Inflammatory macrophage (primary cell): ENCODE measurements around the gene SEMA6A.

Source experiments
- DNase-seq, 2 donors: peaks; one replicate each; pipeline ENCODE4 v3.0.0-alpha.2; 2020 to 2022

SEMA6A gene

DNA sequence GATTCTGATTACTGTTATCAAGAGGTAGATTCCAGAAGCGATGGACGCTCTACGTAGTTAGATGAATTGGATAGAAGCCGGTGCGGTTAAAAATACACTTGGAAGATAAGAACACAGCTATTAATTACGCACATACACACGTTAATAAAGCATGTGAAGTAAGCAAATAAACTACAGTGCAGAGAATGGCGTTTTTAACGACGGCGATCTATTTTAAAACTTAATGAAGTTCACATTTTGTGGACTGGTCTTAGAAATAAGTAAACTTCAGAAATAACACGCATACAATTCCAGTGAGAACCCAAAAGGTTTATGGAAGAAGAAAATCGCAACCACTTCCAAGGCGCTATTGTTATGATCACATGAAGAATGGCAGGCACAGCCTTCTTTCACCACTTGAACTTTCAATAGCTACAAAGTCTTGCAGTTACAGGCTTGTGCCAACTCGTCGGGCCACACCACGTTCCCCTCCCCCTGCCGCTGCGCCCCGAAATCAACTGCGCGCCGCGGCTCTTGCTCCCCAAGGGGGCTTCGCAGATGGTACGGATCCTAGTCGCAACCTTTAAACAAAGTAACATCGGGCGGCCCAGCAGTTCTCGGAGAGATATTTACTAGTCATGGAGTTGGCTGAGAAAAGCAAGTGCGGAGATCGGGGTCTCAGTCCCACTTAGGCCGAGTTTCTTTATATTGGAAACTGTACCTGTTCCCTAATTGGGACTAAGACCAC lies 866 bp upstream of the SEMA6A start:
- no peak for DNase-seq

DNA sequence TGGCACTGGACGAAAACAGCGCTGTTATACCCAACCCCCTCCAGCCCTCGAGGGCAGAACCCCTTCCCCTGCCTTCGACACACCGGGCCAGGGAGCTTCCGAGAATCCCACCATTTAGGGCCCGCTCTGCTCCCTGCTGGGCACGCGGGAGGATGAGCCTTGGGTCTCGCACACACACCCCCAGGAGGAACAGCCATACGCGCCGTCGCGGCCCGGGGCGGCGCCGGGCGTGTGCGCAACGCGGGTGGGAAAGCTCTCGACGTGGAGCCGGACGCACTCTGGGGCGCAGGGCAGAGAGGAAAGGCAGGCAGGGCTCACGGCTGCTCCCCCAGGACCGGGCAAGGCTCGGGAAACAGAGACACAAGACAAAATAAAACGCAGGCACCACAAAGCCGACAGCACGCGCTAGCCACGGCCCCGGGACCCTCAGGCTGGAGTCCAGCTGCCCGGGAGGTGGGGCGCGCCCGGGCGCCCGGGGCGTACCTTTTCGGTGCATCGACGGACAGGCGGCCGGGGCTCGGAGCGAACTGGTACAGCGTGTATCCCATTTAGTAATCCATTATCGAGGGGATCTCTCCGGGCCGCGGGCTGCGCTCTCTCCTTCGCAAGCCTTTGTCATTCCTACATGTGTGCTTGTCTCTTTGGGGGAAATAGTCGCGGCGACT lies 789 bp downstream of the SEMA6A start:
- DNase-seq: no peak

DNA sequence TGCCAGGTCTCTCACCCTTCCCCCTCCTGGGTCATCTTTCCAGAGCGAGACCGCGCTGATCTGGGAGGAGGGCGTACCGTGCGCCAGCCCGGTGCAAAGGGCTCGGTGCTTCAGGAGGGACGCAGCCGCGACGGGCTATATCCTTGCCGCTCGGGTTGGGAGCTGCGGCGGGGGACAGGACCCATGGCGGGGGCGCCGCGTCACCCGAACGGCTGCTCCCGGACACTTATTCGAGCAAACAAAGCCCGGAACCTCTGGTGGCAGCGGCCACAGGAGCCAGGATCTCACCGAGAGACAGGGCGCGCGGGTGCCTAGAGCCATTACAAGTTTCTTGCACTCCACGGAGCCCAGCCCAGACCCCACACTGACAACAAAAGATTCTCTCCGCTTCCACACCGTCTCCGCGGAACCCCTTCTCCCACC lies 1.3 kb downstream of the SEMA6A start:
- no peak for DNase-seq

DNA sequence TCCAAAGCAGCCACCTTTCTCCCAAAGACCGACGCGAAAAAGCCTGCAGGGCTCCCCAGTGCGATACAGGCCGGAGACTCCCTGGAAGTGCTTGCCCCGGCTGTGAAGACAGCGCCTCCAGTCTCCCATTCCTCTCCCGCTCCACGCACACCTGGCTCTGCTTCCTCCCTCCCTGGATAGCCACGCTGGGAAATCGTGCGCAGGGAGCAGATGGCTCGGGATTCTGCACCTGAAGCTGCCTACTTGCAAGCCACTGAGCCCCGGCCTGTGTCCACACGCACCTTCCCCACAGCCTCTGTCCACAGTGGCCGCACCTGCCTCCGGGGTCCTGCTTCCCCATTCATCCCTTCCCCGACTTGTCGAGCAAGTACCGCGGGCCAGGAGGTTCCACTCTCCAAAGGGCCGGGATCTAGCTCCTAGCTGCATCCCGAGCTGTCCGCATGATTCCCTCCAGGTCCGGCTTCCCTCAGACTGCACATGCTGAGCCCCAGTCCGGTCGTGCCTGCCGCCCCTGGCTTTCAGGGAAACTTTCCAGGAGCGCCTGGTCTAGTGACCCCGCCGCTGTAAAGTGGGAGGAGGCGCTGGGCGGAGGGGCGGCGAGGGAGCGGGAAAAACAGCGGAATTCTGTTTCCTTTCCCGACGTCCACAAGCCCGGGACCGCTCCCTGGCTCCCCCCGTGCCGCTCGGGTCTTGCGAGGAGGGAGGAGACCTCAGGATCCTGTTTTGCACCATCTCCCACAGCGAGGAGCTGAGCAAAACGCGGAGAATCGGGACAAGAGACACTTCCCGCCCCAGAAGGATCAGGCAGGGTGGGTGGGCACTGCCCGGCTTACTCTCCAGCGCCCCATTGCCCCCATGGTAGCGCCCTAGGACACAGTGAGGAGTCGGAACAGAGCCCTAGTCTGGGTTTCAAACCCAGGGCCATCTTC lies 2.0 kb downstream of the SEMA6A start:
- DNase-seq: no peak

DNA sequence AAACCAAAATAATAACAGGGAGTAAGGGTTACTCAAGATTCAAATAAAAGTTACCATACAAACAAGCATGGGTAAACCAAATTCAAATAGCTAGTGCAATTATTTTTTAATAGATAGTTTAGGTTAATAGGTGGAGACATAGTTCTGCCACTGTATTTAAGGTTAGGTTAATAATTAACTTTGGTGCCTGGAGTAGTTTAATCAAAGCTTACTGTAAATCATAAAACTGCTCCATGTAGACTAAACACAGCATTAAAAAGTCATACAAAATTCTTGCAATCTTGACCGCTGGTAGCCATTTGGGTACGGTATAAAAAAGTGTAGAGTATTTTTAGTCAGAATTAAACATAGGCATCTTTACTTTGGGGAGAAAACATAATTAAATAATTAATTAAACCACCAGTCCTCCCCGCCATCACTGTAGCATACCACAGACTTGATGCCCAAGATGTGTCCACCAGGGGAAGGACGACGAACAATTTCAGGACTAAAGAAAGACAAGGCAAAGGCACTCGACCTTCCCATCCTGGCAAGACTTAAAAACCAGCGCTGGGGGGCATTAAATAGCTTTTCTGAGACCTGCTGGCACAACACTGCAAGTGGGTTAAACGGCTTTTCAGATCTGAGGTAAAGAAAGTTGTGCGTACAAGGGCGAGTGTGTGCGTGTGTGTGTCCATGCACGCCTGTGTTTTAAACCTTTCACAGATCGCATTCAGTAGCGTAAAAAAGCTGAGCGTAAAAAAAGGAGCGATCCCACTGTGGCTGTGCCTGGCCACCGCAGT lies 2.9 kb downstream of the SEMA6A start:
- no peak for DNase-seq

DNA sequence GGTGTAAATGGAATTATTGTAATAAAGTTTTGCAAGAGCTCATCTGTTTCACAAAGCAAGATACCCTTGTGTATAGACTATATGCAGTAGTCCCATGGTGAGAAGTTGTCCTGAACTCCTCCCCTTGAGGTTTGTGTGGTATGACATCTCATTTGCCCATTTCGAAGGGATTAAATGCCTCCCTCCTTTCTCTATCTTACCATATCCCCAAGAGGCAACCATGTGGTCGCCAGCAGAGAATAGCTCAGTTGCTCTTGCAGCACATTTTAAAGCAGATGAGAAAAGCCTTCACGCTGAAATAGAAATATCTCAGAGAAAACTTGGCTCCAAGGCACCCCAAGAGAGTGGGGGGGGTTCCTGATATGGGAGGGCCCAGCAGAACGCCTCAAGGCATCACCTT lies 4.6 kb downstream of the SEMA6A start:
- no peak for DNase-seq

DNA sequence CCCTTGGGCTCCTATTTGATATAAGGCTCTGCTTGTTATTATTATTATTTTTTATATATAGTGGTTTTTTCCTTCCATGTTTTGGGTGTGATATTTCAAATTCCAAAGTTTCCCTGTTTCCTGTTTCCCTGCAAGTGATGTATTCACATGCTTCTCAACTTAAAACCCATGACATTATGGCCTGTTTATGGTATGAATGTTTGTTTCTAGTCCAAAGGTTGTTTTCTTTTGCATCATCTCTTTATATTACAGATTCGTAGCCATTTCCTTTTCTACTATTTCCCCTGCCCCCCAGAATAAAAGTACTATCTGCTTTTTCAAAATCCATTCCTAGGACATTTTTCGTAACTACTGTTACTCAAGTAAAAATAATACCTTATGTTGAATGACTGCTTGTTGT lies 7.5 kb downstream of the SEMA6A start:
- DNase-seq: no peak

DNA sequence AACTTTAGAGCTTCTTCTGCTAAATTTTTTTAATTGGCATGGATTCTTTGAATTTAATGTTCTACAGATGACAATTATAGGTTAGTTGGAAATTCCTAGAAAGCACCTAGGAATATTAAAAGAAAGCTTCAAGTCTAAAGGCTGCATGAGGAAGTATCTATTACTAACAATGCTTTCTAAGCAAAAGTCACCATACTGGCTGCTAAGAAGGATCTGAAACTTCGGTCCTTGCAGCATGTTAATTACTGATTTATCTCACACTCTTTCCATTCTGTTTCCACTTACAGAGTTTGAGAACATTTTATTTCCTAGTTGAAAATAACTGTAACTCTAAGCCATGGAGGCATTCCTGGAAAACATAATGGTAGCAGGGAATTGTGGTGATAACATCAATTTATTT lies 8.4 kb downstream of the SEMA6A start:
- no peak for DNase-seq

DNA sequence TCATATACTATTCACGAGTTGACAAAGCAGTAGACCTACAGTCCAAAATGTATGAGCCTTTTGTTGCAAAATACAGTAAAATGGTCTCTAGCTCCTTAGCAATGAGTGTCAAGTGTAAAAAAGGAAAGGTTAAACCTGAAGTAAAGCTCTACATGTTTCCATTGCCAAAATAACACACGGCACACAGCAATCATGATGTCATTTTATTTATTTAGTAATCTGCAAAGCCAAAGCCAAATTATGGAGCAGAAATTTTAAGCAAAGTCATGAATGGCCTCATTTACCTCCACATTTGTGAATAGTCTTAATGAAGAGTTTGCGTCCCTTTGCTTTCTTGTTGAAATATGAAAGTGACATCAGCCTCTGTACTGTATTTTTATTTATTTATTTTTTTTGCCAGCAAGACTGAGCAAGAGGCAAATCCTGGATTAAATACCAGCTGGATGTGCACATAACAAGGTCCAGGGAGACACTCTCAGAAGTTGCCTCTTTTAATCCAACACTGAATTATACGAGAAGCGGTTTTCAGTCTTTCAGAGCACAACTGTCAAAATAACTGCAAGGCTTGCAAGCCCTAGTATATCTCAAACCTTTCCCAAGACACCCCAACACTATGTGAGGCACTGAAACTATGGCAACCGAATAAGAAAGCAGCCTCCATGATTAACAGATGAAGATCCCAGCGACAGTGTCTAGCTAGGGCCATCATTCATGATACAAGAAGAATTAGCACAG lies 9.7 kb downstream of the SEMA6A start:
- no peak for DNase-seq

DNA sequence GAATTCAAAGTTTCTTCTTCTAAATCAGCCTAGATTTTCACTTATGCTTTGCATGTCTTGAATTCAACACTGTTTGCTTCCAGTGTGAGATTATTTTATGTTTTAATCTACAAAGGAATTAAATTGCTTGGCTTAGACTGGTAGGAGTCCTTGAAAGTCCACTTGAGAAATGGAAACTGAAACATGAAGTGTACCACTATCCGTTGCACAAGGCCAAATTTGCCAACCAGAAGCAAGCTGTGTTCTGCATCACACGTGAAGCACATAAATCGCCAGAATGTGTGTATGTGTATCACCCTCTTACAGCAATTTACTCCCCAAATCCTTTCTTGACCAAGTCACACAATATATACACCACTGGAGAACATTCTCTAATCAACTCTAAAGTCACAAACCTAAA lies 10.3 kb downstream of the SEMA6A start:
- DNase-seq: no peak

DNA sequence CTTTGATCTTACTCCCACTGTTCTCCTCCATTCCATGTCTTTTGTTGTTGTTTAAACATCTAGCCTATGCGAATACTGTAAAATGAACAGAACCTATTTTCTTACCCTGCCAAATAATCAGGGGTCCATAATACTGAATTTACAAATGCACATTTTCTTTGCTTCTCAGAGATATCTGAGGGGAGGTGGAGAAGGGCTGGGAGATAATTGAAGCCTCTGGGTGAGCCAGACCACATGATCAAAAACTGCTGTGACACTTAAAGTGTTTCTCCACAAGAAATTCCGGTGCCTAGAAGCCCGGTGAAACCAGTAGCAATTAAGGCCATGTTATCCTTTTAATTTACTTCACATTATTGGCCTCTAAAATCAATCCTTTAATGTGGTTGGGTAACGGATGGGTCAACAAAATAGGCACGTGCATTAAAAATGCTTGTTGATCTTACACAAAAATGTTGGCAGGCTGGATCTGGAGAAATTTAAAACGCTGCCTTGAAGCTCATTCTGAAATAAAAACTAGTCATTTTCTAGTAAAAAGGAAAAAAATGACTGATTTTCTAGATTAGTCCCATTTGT lies 10.8 kb downstream of the SEMA6A start:
- no peak for DNase-seq

DNA sequence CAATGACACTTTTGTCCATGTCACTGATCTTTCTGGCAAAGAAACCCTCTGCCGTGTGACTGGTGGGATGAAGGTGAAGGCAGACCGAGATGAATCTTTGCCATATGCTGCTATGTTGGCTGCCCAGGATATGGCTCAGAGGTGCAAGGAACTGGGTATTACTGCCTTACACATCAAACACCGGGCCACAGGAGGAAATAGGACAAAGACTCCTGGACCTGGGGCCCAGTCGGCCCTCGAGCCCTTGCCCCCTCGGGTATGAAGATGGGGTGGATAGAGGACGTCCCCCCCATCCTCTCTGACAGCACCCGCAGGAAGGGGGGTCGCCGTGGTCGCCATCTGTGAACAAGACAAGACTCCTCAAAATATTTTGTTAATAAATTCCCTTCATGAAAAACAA lies 12.0 kb downstream of the SEMA6A start:
- no peak for DNase-seq

DNA sequence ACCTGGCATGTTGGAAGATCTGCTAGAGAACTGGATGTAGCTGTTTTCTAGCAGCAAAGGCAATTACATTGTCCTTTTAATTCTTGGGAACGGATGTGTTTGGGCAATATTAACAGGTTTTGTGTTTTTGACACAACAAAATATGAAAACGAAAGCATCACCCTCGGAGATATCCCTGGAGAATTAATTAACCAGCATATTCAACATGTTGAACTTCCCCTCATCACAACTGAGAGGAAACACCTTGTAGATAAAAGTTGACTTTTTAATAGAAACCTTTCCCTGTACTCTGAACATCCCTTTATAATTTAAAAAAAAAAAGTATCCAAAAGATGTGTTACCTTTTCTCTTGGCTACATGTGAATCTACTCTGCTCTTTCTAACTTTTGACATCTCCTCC lies 13.0 kb downstream of the SEMA6A start:
- no peak for DNase-seq

DNA sequence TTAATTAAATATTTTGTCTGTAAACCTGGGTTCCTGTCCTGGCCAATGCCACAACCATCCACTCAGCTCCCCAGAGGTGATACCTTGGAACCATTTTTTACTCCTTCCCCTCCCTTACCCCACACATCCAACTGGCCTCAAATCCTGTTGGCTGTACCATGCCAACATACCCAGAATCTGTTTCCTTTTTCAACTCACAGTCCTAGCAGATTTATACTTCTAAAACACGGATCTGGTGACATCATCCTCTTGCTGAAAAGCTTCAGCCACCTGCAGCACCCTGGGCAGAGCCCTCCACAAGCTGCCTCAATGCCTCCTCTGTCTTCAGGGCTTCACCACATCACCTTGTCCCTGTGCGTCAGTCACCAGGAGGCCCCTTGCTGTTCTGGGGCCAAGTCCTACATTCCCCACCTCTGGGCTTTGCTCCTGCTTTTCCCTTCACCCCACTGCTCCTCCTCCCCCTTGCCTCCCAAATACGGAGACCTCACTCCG lies 14.9 kb downstream of the SEMA6A start:
- DNase-seq: no peak

DNA sequence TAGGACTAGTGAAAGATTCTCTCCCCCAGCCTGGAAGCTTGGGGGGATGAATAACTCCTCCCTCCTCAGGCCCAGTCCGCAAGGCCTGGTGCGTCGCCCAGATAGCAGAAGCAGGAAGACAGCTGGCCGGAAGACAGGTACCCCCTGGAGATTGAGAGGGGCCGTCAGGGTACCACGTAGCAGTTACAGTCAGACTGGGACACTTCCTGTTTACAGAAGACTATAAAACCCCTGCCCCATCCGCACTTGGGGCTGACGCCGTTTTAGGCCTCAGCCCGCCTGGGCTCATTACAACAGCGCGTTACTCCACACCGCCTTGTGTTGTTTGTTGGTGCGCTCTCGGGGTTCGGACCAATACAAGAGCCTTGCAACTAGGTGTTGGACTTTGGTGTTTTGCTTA lies 15.4 kb downstream of the SEMA6A start:
- DNase-seq: no peak

DNA sequence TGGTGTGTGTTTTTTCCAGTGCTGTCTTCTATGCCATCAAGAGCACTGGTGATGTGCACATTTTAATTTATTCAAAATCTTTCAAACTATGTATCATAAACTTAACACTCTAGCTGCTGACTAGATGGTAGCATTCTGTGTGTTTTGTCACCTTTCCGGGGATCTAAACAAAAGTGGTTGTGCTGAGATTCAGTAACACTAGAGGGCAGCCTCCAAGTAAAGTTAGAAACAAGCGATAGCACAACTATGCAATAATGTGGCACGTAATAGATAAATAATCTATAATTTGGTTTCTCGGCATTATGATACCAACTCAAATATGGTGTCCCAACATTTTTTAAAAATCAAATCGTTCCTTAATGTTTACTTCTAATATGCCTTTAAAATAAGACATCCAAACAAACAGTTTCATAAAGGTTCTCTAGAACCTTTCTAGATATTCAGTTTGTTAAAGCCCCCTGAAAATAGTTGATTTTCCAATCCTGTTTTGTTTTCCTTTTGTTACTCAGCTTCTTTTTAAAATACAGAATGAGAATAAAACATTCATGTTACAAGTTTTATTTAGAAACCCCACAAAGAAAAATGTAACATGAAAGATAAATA lies 16.9 kb downstream of the SEMA6A start:
- DNase-seq: no peak

DNA sequence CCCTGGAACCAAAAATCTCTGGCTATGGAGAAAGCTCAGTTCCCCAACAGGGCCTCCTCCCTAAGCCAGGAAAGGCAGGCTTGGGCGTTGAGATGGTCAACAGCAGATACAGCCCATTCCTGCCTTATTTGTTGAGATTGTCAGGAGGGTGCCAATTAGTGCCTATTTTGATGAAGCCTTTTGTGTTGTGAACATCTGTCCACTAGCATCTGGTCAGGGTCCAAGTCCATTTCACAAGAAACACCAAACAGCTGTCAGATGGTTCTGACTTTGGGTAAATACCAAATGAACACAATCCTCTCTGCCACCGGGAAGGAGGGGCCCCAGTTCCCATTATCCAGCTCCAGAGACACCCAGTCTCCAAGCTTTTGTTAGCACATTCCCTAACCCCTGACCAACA lies 19.9 kb downstream of the SEMA6A start:
- DNase-seq: no peak

DNA sequence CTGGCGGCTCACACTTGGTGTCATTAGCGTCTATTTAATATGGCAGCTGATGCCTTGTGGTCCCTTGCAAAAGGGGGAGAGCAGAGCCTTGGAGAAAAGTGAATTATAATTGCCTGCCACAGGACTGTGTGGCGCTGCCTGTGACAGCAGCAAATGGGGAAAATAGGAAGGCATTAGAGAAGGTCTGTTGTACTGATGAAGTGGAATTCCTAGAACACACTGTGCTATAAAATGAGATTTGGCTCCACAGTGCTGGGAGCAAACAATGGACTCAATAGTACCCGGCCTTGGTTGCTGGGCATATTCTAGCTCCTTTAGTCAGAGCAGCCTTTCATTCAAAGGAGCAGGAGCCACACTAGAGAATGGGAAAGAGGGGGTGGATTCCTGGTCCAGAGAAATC lies 21.3 kb downstream of the SEMA6A start:
- DNase-seq: no peak

DNA sequence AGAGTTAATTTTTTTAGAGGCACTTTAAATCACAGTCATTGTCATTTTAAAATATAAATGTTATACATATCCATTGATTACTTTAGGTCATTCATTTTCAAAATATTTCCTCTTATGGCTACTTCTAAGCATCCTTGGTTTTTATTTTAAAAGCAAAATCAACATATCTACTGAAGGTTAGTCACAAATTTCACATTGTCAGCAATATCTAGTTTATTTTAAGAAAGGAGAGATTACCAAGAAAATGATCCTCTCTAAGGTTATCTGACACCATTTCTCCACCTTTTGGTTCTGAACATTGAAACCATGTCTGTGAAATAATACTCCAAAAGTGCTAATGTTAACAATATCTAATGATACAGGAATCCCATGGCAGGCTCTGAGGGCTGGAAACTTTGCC lies 24.5 kb downstream of the SEMA6A start:
- no peak for DNase-seq

DNA sequence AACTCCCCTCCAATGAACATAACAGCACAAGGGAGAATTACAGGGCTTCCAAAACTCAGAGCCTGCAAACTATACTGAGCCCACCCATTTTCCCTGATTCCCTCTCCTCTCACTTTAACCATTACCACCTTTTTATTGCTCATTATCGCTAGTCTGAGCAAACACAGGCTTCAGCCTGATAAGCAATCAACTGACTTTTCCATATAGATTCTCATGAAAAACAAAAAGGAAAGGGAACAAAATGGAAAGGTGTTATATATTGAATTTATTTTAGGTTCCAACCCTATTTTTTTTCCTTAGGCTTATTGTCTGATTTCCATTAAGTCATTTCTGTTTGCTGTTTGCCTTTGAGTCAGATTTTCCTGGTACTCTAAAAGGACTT lies 27.9 kb downstream of the SEMA6A start:
- no peak for DNase-seq
